Measurements from ENCODE around the gene CCDC191.

GRCh38 chr3:114020907-114021306, 35.4 kb downstream of the CCDC191 start:
- no peak for TF ChIP-seq POLR2A (IDR thresholded peaks at IDR 0.05)
- no peak for TF ChIP-seq CTCF (IDR thresholded peaks at IDR 0.05)
- no peak for TF ChIP-seq POLR2AphosphoS5 (IDR thresholded peaks at IDR 0.05)
